ENCODE results near the gene NOSTRIN.

The NOSTRIN gene

DNA sequence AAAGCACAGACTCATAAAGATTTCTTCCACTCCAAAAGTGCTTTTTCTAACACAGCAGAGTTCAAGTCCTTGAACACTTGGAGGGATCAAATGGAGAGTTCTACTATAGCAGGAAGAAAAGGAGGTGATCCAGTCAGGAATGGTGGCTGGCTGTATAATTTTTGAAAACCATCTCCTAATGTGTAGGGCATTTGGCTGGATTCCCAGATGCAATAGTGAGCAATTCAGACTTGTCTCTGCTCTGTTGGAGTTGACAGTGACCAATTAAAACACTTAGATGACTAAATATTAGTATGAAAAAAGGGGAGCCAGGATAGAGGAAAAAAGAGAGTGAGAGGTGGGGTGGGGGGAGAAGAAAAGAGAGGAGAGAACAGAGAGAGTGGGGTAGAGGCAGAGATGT lies 93.3 kb downstream of the NOSTRIN start:
- Histone ChIP-seq H3K36me3 (ENCODE audit: insufficient read depth) (no peaks in the 10 kb centered on the region), H4K20me1 (ENCODE audit: insufficient read depth) (no peaks in the 10 kb centered on the region), H3K27ac (no peak overlapping the region), H3K4me1 (ENCODE audit: low read depth, poor library complexity, severe bottlenecking) (peaks cover 3% of the 10 kb centered on the region), H3K79me2 (ENCODE audit: insufficient read depth, low read depth) (no peaks in the 10 kb centered on the region), H3K4me2 (no peak overlapping the region), H3K9ac (no peak overlapping the region), H3K4me3 (IDR thresholded peaks at IDR 0.05; ENCODE audit: insufficient read depth, low read depth, low read length) (no peak overlapping the region), H2AFZ (ENCODE audit: low read depth) (no peak overlapping the region), H3K27me3 (ENCODE audit: insufficient read depth, low read depth) (no peaks in the 10 kb centered on the region)
- TF ChIP-seq, protein P1, sequence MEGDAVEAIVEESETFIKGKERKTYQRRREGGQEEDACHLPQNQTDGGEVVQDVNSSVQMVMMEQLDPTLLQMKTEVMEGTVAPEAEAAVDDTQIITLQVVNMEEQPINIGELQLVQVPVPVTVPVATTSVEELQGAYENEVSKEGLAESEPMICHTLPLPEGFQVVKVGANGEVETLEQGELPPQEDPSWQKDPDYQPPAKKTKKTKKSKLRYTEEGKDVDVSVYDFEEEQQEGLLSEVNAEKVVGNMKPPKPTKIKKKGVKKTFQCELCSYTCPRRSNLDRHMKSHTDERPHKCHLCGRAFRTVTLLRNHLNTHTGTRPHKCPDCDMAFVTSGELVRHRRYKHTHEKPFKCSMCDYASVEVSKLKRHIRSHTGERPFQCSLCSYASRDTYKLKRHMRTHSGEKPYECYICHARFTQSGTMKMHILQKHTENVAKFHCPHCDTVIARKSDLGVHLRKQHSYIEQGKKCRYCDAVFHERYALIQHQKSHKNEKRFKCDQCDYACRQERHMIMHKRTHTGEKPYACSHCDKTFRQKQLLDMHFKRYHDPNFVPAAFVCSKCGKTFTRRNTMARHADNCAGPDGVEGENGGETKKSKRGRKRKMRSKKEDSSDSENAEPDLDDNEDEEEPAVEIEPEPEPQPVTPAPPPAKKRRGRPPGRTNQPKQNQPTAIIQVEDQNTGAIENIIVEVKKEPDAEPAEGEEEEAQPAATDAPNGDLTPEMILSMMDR (conservative IDR thresholded peaks at IDR 0.05; ENCODE audit: low read depth, low read length): no peak

GRCh38 chr2:168896783-168897182 lies 94.3 kb downstream of the NOSTRIN start:
- H3K27me3 ChIP-seq (ENCODE audit: insufficient read depth, low read depth): no peaks in the 10 kb centered on the region
- H3K4me3 ChIP-seq (IDR thresholded peaks at IDR 0.05; ENCODE audit: insufficient read depth, low read depth, low read length): no peak overlapping the region
- TF ChIP-seq, protein P1 (conservative IDR thresholded peaks at IDR 0.05; ENCODE audit: low read depth, low read length): no peak
- H3K27ac ChIP-seq: no peak overlapping the region
- H4K20me1 ChIP-seq (ENCODE audit: insufficient read depth): no peaks in the 10 kb centered on the region
- no peak overlapping the region for H2AFZ ChIP-seq (ENCODE audit: low read depth)
- no peaks in the 10 kb centered on the region for H3K36me3 ChIP-seq (ENCODE audit: insufficient read depth)
- no peaks in the 10 kb centered on the region for H3K79me2 ChIP-seq (ENCODE audit: insufficient read depth, low read depth)
- no peak overlapping the region for H3K4me2 ChIP-seq
- no peak overlapping the region for H3K9ac ChIP-seq
- no peaks in the 10 kb centered on the region for H3K4me1 ChIP-seq (ENCODE audit: low read depth, poor library complexity, severe bottlenecking)

GRCh38 chr2:168897449-168897848 lies 95.0 kb downstream of the NOSTRIN start:
- Histone ChIP-seq H3K79me2 (ENCODE audit: insufficient read depth, low read depth) (no peaks in the 10 kb centered on the region), H3K4me1 (ENCODE audit: low read depth, poor library complexity, severe bottlenecking) (no peaks in the 10 kb centered on the region), H2AFZ (ENCODE audit: low read depth) (no peak overlapping the region), H3K4me3 (IDR thresholded peaks at IDR 0.05; ENCODE audit: insufficient read depth, low read depth, low read length) (no peak overlapping the region), H3K4me2 (no peak overlapping the region), H3K36me3 (ENCODE audit: insufficient read depth) (no peaks in the 10 kb centered on the region), H4K20me1 (ENCODE audit: insufficient read depth) (no peaks in the 10 kb centered on the region), H3K9ac (no peak overlapping the region), H3K27me3 (ENCODE audit: insufficient read depth, low read depth) (no peaks in the 10 kb centered on the region), H3K27ac (no peak overlapping the region)
- TF ChIP-seq, protein P1 (conservative IDR thresholded peaks at IDR 0.05; ENCODE audit: low read depth, low read length): no peak

- Histone ChIP-seq H3K9ac (no peak within 1 kb of the TSS), H3K4me3 (IDR thresholded peaks at IDR 0.05; ENCODE audit: insufficient read depth, low read depth, low read length) (no peak within 1 kb of the TSS), H3K27ac (no peak within 1 kb of the TSS), H3K4me1 (ENCODE audit: low read depth, poor library complexity, severe bottlenecking) (no peaks in the 10 kb centered on the region), H4K20me1 (ENCODE audit: insufficient read depth) (no peaks in the 10 kb centered on the region), H3K27me3 (ENCODE audit: insufficient read depth, low read depth) (no peaks in the 10 kb centered on the region), H3K79me2 (ENCODE audit: insufficient read depth, low read depth) (no peaks in the 10 kb centered on the region), H3K36me3 (ENCODE audit: insufficient read depth) (no peaks in the 10 kb centered on the region), H3K4me2 (no peak within 1 kb of the TSS), H2AFZ (ENCODE audit: low read depth) (no peak within 1 kb of the TSS)
- TF ChIP-seq, protein P1 (conservative IDR thresholded peaks at IDR 0.05; ENCODE audit: low read depth, low read length): no peak
Observed at GRCh38 chr2:168901003-168901402, 98.6 kb downstream of the NOSTRIN start, which contains the start of gene G6PC2. Gene G6PC2, plus strand, starts transcription at chr2:168901291. Its CDS starts 41 bp downstream, at chr2:168901332.
